DND-41 (cell line): ENCODE data around the gene DNASE2B.

Experiments used
- ATAC-seq: fragments of 200-7000 bp; cut with Tn5 transposase; 3 replicates; pipeline ENCODE4 v1.9.1; 2021; ENCODE audit warnings: low read depth; ENCODE audit not compliant: insufficient read depth
- DNase-seq: peaks from one replicate; pipeline ENCODE4 v3.0.0-alpha.2; 2020
- H2AFZ ChIP-seq: 2 replicates; pipeline ENCODE4 v1.6.0; 2012; ENCODE audit warnings: low read depth, low read length
- H3K27ac ChIP-seq: 2 replicates; pipeline ENCODE4 v1.5.1; 2012; ENCODE audit warnings: low read length, inconsistent platforms
- H3K27me3 ChIP-seq: fragments of 200-600 bp; sonication (generic); 2 replicates; pipeline ENCODE4 v1.6.0; 2012; ENCODE audit warnings: low read length, mild to moderate bottlenecking, inconsistent platforms; ENCODE audit not compliant: insufficient read depth, poor library complexity
- H3K36me3 ChIP-seq: 2 replicates; pipeline ENCODE4 v1.5.1; 2012; ENCODE audit warnings: low read length, inconsistent platforms; ENCODE audit not compliant: insufficient read depth
- H3K4me1 ChIP-seq: 2 replicates; pipeline ENCODE4 v1.5.1; 2012; ENCODE audit warnings: mild to moderate bottlenecking, low read length; ENCODE audit not compliant: insufficient read depth
- H3K4me2 ChIP-seq: 2 replicates; pipeline ENCODE4 v1.6.0; 2012; ENCODE audit warnings: mild to moderate bottlenecking, moderate library complexity, low read length, inconsistent platforms; ENCODE audit not compliant: insufficient read depth
- H3K4me3 ChIP-seq, 2 experiments: fragments of 200-600 bp in 1 of 2; shearing (Covaris generic) in 1 of 2; 2 replicates each; pipeline ENCODE4 v1.5.1; 2012 to 2016; ENCODE audit warnings: inconsistent platforms in 2 of 2, low read length in 2 of 2, mild to moderate bottlenecking in 2 of 2, low read depth in 1 of 2, moderate library complexity in 1 of 2
- H3K79me2 ChIP-seq: 2 replicates; pipeline ENCODE4 v1.6.0; 2012; ENCODE audit warnings: low read length, inconsistent platforms; ENCODE audit not compliant: insufficient read depth
- H3K9ac ChIP-seq: 2 replicates; pipeline ENCODE4 v1.6.0; 2012; ENCODE audit warnings: low read depth, mild to moderate bottlenecking, inconsistent platforms, low read length, moderate library complexity
- H3K9me3 ChIP-seq: 2 replicates; pipeline ENCODE4 v1.5.1; 2012; ENCODE audit warnings: low read length, moderate library complexity, mild to moderate bottlenecking, inconsistent platforms; ENCODE audit not compliant: insufficient read depth, severe bottlenecking
- H4K20me1 ChIP-seq: 2 replicates; pipeline ENCODE4 v1.6.0; 2012; ENCODE audit warnings: low read length; ENCODE audit not compliant: insufficient read depth
- EZH2 ChIP-seq: IDR thresholded peaks from 3 replicates; pipeline ENCODE4 v1.6.1; 2012; ENCODE audit warnings: borderline replicate concordance, low read depth, mild to moderate bottlenecking, moderate library complexity, low read length, inconsistent platforms; ENCODE audit not compliant: severe bottlenecking
- TF ChIP-seq, protein P1 (sequence below): IDR thresholded peaks from 2 replicates; pipeline ENCODE4 v1.5.1; 2012; ENCODE audit warnings: borderline replicate concordance, low read length, moderate library complexity, mild to moderate bottlenecking; ENCODE audit not compliant: poor library complexity, severe bottlenecking; ENCODE audit errors: extremely low read depth

Gene DNASE2B

GRCh38 chr1:84385347-84385746 lies 12.9 kb upstream of the DNASE2B start:
- Histone ChIP-seq H3K27ac (no peak overlapping the region), H3K36me3 (no peaks in the 10 kb centered on the region), H3K4me1 (no peaks in the 10 kb centered on the region), H3K27me3 (no peaks in the 10 kb centered on the region), H3K4me3 (no peak overlapping the region), H4K20me1 (no peaks in the 10 kb centered on the region), H3K9ac (no peak overlapping the region), H3K9me3 (no peaks in the 10 kb centered on the region), H3K79me2 (no peaks in the 10 kb centered on the region), H2AFZ (no peak overlapping the region), H3K4me2 (no peak overlapping the region)
- DNase-seq (no peak), ATAC-seq (no peak)
- TF ChIP-seq EZH2, result no peak
- TF ChIP-seq, protein P1, sequence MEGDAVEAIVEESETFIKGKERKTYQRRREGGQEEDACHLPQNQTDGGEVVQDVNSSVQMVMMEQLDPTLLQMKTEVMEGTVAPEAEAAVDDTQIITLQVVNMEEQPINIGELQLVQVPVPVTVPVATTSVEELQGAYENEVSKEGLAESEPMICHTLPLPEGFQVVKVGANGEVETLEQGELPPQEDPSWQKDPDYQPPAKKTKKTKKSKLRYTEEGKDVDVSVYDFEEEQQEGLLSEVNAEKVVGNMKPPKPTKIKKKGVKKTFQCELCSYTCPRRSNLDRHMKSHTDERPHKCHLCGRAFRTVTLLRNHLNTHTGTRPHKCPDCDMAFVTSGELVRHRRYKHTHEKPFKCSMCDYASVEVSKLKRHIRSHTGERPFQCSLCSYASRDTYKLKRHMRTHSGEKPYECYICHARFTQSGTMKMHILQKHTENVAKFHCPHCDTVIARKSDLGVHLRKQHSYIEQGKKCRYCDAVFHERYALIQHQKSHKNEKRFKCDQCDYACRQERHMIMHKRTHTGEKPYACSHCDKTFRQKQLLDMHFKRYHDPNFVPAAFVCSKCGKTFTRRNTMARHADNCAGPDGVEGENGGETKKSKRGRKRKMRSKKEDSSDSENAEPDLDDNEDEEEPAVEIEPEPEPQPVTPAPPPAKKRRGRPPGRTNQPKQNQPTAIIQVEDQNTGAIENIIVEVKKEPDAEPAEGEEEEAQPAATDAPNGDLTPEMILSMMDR, result no peak

DNA sequence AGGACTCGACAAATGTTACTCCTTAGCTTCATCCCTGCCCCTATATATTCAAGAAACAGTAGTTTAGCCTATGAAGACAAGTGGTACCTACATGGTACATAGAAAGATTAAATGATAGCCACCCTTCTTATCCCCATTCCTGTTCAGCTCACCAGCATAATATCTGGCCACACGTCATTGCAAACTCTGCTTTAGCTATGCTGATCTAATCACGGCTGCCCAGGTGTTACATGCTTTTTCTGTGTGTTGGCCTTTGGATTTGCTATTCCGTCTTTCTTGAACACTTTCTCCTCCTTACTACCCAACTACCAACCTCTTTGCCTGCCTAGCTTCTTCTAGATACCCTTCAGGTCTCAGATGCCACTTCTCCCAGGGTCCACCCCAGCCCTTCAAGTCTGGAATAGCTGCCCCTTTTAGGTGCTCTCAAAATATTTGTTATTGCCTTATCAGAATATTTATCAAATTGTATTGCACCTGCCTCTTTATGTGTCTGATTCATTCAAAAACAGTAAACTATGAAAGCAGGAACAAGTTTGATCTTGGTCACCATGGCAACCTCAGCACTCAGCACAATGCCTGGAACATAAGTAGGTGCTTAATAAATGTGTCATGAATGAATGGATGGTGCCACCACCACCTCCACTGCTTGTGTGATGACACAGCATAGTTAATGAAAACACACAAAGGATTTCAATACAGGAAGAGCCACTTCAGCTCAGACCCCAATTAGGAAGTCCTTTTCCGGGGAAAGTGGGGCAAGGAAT lies 11.4 kb upstream of the DNASE2B start:
- DNase-seq (no peak), ATAC-seq (no peak)

DNA sequence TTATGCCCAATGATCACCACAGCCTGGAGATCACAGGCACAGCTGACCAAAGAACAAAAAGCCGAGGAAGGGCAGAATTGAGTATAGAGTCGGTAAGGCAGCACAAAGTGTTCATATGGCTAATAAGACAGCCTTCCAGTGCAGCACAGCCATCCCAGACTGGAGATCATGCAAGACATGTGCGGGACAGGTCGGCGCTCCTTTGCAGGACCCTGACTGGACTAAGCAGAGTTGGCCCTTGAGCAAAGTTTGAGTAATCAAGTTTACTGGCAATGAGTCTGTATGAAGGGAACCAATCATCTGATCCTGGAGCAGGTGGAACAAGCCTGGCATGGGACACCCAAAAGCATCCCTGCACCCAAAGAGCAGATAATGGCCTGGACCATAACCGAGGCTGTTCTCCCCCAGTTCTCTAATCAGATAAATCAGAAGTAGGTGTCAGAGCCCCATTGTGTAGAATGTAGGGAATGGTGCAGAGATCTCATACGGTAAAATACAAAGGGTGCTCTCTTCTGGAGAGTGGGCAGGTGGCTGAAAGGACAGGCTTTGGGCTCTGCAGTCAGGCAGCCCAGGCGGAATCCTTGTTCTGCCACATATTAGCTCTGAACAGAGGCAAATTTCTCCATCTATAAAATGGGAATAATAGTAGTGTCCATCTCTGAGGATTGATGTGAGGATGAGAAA lies 10.7 kb upstream of the DNASE2B start:
- Histone ChIP-seq H3K9me3 (no peaks in the 10 kb centered on the region), H3K9ac (no peak overlapping the region), H3K4me1 (no peaks in the 10 kb centered on the region), H3K27me3 (no peaks in the 10 kb centered on the region), H3K79me2 (no peaks in the 10 kb centered on the region), H3K4me2 (no peak overlapping the region), H2AFZ (no peak overlapping the region), H4K20me1 (no peaks in the 10 kb centered on the region), H3K36me3 (no peaks in the 10 kb centered on the region), H3K4me3 (no peak overlapping the region), H3K27ac (no peak overlapping the region)
- ATAC-seq, result no peak
- TF ChIP-seq, protein P1, result peak; percentile 13
- TF ChIP-seq EZH2, result no peak
- DNase-seq, result no peak

More for the DNA sequence above, 11.4 kb upstream of the DNASE2B start:
- Histone ChIP-seq H3K4me1 (no peaks in the 10 kb centered on the region), H3K27ac (no peak overlapping the region), H4K20me1 (no peaks in the 10 kb centered on the region), H3K9ac (no peak overlapping the region), H3K9me3 (no peaks in the 10 kb centered on the region), H2AFZ (no peak overlapping the region), H3K27me3 (no peaks in the 10 kb centered on the region), H3K4me3 (no peak overlapping the region), H3K36me3 (no peaks in the 10 kb centered on the region), H3K4me2 (no peak overlapping the region), H3K79me2 (no peaks in the 10 kb centered on the region)
- TF ChIP-seq, protein P1, result no peak
- no peak for TF ChIP-seq EZH2
